ENCODE data around the gene CALN1. TPM values are rescaled to one million over a fixed set of nuclear protein-coding genes. Genes with fewer than 3 reads are reported as not detected.
A peak's percentile ranks its signal among the peaks of the same experiment; 100 is the strongest.

The CALN1 gene
- total and polyA plus RNA-seq, 9 of the 15 experiments (the other 6 are each of a cell fraction or from before 2014, with no cell fraction given): 1.4 to 7.5 (median 3.3) TPM

DNA sequence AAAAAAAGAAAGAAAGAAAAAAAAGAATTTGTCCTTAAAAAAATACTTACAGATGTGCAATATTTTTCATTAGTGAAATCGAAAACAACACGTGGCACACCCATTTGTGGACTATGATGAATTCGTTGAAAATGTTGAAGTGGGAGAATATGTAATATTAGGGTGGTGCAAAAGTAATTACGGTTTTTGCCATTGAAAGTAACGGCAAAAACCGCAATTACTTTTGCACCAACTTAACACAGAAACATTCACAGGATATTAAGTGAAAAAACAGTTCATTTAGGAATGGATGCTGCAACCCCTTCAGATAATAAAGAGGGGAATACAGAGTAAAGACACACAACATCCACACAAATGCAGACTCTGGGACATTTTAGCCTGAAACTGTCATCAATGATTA is 96.0 kb downstream of the CALN1 start (continued):
- TF ChIP-seq, protein P1, sequence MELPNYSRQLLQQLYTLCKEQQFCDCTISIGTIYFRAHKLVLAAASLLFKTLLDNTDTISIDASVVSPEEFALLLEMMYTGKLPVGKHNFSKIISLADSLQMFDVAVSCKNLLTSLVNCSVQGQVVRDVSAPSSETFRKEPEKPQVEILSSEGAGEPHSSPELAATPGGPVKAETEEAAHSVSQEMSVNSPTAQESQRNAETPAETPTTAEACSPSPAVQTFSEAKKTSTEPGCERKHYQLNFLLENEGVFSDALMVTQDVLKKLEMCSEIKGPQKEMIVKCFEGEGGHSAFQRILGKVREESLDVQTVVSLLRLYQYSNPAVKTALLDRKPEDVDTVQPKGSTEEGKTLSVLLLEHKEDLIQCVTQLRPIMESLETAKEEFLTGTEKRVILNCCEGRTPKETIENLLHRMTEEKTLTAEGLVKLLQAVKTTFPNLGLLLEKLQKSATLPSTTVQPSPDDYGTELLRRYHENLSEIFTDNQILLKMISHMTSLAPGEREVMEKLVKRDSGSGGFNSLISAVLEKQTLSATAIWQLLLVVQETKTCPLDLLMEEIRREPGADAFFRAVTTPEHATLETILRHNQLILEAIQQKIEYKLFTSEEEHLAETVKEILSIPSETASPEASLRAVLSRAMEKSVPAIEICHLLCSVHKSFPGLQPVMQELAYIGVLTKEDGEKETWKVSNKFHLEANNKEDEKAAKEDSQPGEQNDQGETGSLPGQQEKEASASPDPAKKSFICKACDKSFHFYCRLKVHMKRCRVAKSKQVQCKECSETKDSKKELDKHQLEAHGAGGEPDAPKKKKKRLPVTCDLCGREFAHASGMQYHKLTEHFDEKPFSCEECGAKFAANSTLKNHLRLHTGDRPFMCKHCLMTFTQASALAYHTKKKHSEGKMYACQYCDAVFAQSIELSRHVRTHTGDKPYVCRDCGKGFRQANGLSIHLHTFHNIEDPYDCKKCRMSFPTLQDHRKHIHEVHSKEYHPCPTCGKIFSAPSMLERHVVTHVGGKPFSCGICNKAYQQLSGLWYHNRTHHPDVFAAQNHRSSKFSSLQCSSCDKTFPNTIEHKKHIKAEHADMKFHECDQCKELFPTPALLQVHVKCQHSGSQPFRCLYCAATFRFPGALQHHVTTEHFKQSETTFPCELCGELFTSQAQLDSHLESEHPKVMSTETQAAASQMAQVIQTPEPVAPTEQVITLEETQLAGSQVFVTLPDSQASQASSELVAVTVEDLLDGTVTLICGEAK (IDR thresholded peaks at IDR 0.05): peak; percentile 84
- TF ChIP-seq, protein P1 (CRISPR knock-in tag; IDR thresholded peaks at IDR 0.05): no peak
- TF ChIP-seq, protein P2, sequence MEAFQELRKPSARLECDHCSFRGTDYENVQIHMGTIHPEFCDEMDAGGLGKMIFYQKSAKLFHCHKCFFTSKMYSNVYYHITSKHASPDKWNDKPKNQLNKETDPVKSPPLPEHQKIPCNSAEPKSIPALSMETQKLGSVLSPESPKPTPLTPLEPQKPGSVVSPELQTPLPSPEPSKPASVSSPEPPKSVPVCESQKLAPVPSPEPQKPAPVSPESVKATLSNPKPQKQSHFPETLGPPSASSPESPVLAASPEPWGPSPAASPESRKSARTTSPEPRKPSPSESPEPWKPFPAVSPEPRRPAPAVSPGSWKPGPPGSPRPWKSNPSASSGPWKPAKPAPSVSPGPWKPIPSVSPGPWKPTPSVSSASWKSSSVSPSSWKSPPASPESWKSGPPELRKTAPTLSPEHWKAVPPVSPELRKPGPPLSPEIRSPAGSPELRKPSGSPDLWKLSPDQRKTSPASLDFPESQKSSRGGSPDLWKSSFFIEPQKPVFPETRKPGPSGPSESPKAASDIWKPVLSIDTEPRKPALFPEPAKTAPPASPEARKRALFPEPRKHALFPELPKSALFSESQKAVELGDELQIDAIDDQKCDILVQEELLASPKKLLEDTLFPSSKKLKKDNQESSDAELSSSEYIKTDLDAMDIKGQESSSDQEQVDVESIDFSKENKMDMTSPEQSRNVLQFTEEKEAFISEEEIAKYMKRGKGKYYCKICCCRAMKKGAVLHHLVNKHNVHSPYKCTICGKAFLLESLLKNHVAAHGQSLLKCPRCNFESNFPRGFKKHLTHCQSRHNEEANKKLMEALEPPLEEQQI (IDR thresholded peaks at IDR 0.05): no peak
- no peak for TF ChIP-seq ZNF133 (CRISPR knock-in tag; IDR thresholded peaks at IDR 0.05)
- peak; percentile 70 for TF ChIP-seq NFRKB (IDR thresholded peaks at IDR 0.05; ENCODE audit: low read depth)
